Mesenchymal stem cell (in vitro differentiated cells and primary cell): ENCODE measurements around the gene FUT4.
"Not testable (repeated sequence)": the region's sequence is repeated elsewhere in the genome, so short reads cannot be mapped to it uniquely, and the experiment has no call there.

Source experiments
- DNase-seq: peaks from one replicate; pipeline ENCODE4 v3.0.0-alpha.2; 2013
- H2AFZ ChIP-seq: one replicate; pipeline ENCODE4 v1.6.1; 2013; ENCODE audit warnings: low read depth, mild to moderate bottlenecking, control low read depth, inconsistent platforms, low read length, moderate library complexity
- H2AK5ac ChIP-seq: 2 replicates; pipeline ENCODE4 v1.6.1; 2013; ENCODE audit warnings: low read length, moderate library complexity, mild to moderate bottlenecking, inconsistent platforms; ENCODE audit not compliant: severe bottlenecking
- H2BK120ac ChIP-seq: one replicate; pipeline ENCODE4 v1.6.1; 2013; ENCODE audit warnings: low read depth, mild to moderate bottlenecking, inconsistent platforms, low read length, moderate library complexity
- H2BK12ac ChIP-seq, 2 experiments: one replicate each; pipeline ENCODE4 v1.6.1; 2013; ENCODE audit warnings: inconsistent platforms in 2 of 2, low read length in 2 of 2, mild to moderate bottlenecking in 2 of 2, moderate library complexity in 2 of 2, control low read depth in 1 of 2
- H2BK15ac ChIP-seq: one replicate; pipeline ENCODE4 v1.6.1; 2013; ENCODE audit warnings: mild to moderate bottlenecking, low read depth, inconsistent platforms; ENCODE audit not compliant: poor library complexity, severe bottlenecking
- H2BK5ac ChIP-seq: 2 replicates; pipeline ENCODE4 v1.6.1; 2013; ENCODE audit warnings: low read depth, mild to moderate bottlenecking, low read length, control low read depth, inconsistent platforms; ENCODE audit not compliant: poor library complexity, severe bottlenecking
- H3K14ac ChIP-seq, 2 experiments: one replicate each; pipeline ENCODE4 v1.6.1; 2013; ENCODE audit warnings: inconsistent platforms in 2 of 2, low read length in 2 of 2, control low read depth in 1 of 2, mild to moderate bottlenecking in 1 of 2, moderate library complexity in 1 of 2
- H3K18ac ChIP-seq, 2 experiments: one replicate each; pipeline ENCODE4 v1.6.1; 2013; ENCODE audit warnings: inconsistent platforms in 2 of 2, low read length in 2 of 2, control low read depth in 1 of 2, low read depth in 1 of 2, mild to moderate bottlenecking in 1 of 2
- H3K23ac ChIP-seq, 2 experiments: one replicate each; pipeline ENCODE4 v1.6.1; 2013; ENCODE audit warnings: inconsistent platforms in 2 of 2, low read length in 2 of 2, mild to moderate bottlenecking in 2 of 2, moderate library complexity in 2 of 2, control low read depth in 1 of 2
- H3K27ac ChIP-seq: 2 replicates; pipeline ENCODE4 v1.5.1; 2013; ENCODE audit warnings: mild to moderate bottlenecking, moderate library complexity, low read length, control low read depth, inconsistent platforms; ENCODE audit not compliant: poor library complexity, severe bottlenecking
- H3K27me3 ChIP-seq, 2 experiments: 2 replicates each; pipeline versions ENCODE4 v1.6.1 to v1.7.0; 2013; ENCODE audit warnings: low read length in 2 of 2, mild to moderate bottlenecking in 2 of 2, moderate library complexity in 2 of 2, control low read depth in 1 of 2, inconsistent platforms in 1 of 2; ENCODE audit not compliant: control insufficient read depth in 1 of 2, insufficient read depth in 1 of 2
- H3K36me3 ChIP-seq, 2 experiments: 2 replicates each; pipeline versions ENCODE4 v1.6.1 to v1.7.0; 2013; ENCODE audit warnings: low read length in 2 of 2, control low read depth in 1 of 2, inconsistent platforms in 1 of 2, low read depth in 1 of 2, mild to moderate bottlenecking in 1 of 2; ENCODE audit not compliant: insufficient read depth in 2 of 2, control insufficient read depth in 1 of 2
- H3K4ac ChIP-seq, 2 experiments: one replicate each; pipeline ENCODE4 v1.6.1; 2013; ENCODE audit warnings: inconsistent platforms in 2 of 2, low read length in 2 of 2, mild to moderate bottlenecking in 2 of 2, moderate library complexity in 2 of 2, control low read depth in 1 of 2, low read depth in 1 of 2
- H3K4me1 ChIP-seq: 2 replicates; pipeline ENCODE4 v1.6.1; 2013; ENCODE audit warnings: low read depth, low read length, control low read depth; ENCODE audit not compliant: control insufficient read depth, insufficient read depth
- H3K4me2 ChIP-seq: 2 replicates; pipeline ENCODE4 v1.6.1; 2013; ENCODE audit warnings: low read length, mild to moderate bottlenecking, inconsistent platforms; ENCODE audit not compliant: poor library complexity, severe bottlenecking
- H3K4me3 ChIP-seq, 2 experiments: 2 replicates each; pipeline versions ENCODE4 v1.5.1 to v1.7.0; 2013; ENCODE audit warnings: low read length in 2 of 2, mild to moderate bottlenecking in 2 of 2, control low read depth in 1 of 2, low read depth in 1 of 2; ENCODE audit not compliant: insufficient read depth in 1 of 2
- H3K79me1 ChIP-seq: replicated peaks from 2 replicates; pipeline ENCODE4 v1.6.1; 2013; ENCODE audit warnings: mild to moderate bottlenecking, control low read depth, low read length, inconsistent platforms; ENCODE audit not compliant: poor library complexity, severe bottlenecking
- H3K9ac ChIP-seq: 2 replicates; pipeline ENCODE4 v1.7.0; 2013; ENCODE audit warnings: mild to moderate bottlenecking, low read length, moderate library complexity
- H3K9me3 ChIP-seq: 2 replicates; pipeline ENCODE4 v1.7.0; 2013; ENCODE audit warnings: mild to moderate bottlenecking, low read length; ENCODE audit not compliant: control insufficient read depth
- H4K8ac ChIP-seq: one replicate; pipeline ENCODE4 v1.6.1; 2013; ENCODE audit warnings: inconsistent platforms, mild to moderate bottlenecking, low read length, moderate library complexity
- H4K91ac ChIP-seq: one replicate; pipeline ENCODE4 v1.6.1; 2013; ENCODE audit warnings: mild to moderate bottlenecking, low read length, inconsistent platforms
- whole genome bisulfite sequencing: methylation state at CpG from one replicate; pipeline ENCODE4 v1.1.7; 2013; ENCODE audit warnings: mixed read lengths; 5-methylcytosine and 5-hydroxymethylcytosine counted together

Gene FUT4

GRCh38 chr11:94501522-94501921 lies 42.2 kb upstream of the FUT4 start:
- Histone ChIP-seq H2BK12ac (no peak overlapping the region), H3K14ac (no peak overlapping the region), H2BK5ac (no peak overlapping the region), H3K27me3 (no peaks in the 10 kb centered on the region), H3K4me2 (no peak overlapping the region), H2BK120ac (no peak overlapping the region), H3K4ac (no peak overlapping the region), H2AK5ac (no peak overlapping the region), H3K18ac (no peak overlapping the region), H3K23ac (no peak overlapping the region), H2AFZ (no peak overlapping the region), H2BK15ac (no peak overlapping the region), H4K91ac (no peak overlapping the region), H3K36me3 (peaks cover 4 to 51% of the 10 kb centered on the region in 2 experiments), H3K4me3 (no peak overlapping the region), H3K4me1 (no peaks in the 10 kb centered on the region), H4K8ac (no peak overlapping the region), H3K27ac (no peak overlapping the region), H3K79me1 (peaks cover 1% of the 10 kb centered on the region), H3K9me3 (no peaks in the 10 kb centered on the region), H3K9ac (no peak overlapping the region)
- DNase-seq = no peak
- no CpG with 5 or more reads among the region's 2 CpGs for WGBS

- Histone ChIP-seq H4K8ac (no peak overlapping the region), H3K79me1 (no peaks in the 10 kb centered on the region), H3K9ac (no peak overlapping the region), H3K27ac (no peak overlapping the region), H3K9me3 (no peaks in the 10 kb centered on the region), H3K27me3 (no peaks in the 10 kb centered on the region), H3K4me2 (no peak overlapping the region), H2BK120ac (no peak overlapping the region), H3K4me1 (no peaks in the 10 kb centered on the region), H2AK5ac (no peak overlapping the region), H3K23ac (no peak overlapping the region), H2BK15ac (no peak overlapping the region), H2AFZ (no peak overlapping the region), H3K18ac (no peak overlapping the region), H2BK12ac (no peak overlapping the region), H3K14ac (no peak overlapping the region), H3K4me3 (no peak overlapping the region), H3K4ac (no peak overlapping the region), H4K91ac (no peak overlapping the region), H2BK5ac (no peak overlapping the region), H3K36me3 (peaks cover 0 to 18% of the 10 kb centered on the region in 2 experiments)
- DNase-seq = peak; percentile 62
- no CpG with 5 or more reads among the region's 3 CpGs for WGBS
These were observed 38.9 kb upstream of the FUT4 start for GRCh38 chr11:94504689-94505293.

GRCh38 chr11:94506513-94506912 lies 37.2 kb upstream of the FUT4 start:
- not testable (repeated sequence) for H3K27ac ChIP-seq, H2AFZ ChIP-seq, H2BK15ac ChIP-seq, H3K4me3 ChIP-seq, H3K79me1 ChIP-seq, H3K4me1 ChIP-seq, H3K27me3 ChIP-seq, DNase-seq, H3K9ac ChIP-seq, H2AK5ac ChIP-seq, H3K36me3 ChIP-seq, H2BK120ac ChIP-seq, H3K14ac ChIP-seq, H3K4ac ChIP-seq, H3K9me3 ChIP-seq, H2BK12ac ChIP-seq, H2BK5ac ChIP-seq, H3K4me2 ChIP-seq, H3K18ac ChIP-seq, H4K8ac ChIP-seq, H3K23ac ChIP-seq, H4K91ac ChIP-seq
- 100% methylated on average over 3 of the region's 5 CpGs for WGBS

DNA sequence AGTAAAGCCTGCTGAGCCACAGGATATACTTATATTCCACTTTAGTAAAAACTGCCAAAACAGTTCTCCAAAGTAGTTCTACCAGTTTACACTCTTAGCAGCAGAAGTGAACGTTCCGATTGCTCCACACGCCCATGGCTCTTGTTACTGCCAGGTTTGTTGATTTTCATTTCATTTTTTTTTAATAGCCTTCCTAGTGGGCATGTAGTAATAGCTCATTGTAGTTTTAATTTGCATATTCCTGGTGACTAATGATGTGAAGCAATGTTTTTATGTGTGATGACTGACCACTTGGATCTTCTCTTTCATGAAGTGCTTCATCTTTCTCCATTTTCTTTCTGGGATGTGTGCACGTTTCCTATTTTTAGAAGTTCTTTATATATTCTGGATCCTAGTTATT lies 36.2 kb upstream of the FUT4 start:
- H3K27ac ChIP-seq = no peak overlapping the region
- 92% methylated on average over 3 of the region's 4 CpGs for WGBS
- H3K9me3 ChIP-seq = no peaks in the 10 kb centered on the region
- H3K4me2 ChIP-seq = no peak overlapping the region
- H2AK5ac ChIP-seq = no peak overlapping the region
- no peak overlapping the region for H2BK12ac ChIP-seq
- H4K91ac ChIP-seq = no peak overlapping the region
- H3K27me3 ChIP-seq = no peaks in the 10 kb centered on the region
- no peak overlapping the region for H2BK120ac ChIP-seq
- H3K4me3 ChIP-seq = no peak overlapping the region
- no peak overlapping the region for H3K9ac ChIP-seq
- no peak overlapping the region for H3K18ac ChIP-seq
- no peak overlapping the region for H2AFZ ChIP-seq
- H3K4me1 ChIP-seq = peaks cover 6% of the 10 kb centered on the region
- no peak overlapping the region for H3K14ac ChIP-seq
- H3K79me1 ChIP-seq = no peaks in the 10 kb centered on the region
- DNase-seq = peak; percentile 22
- no peak overlapping the region for H2BK15ac ChIP-seq
- no peak overlapping the region for H3K4ac ChIP-seq
- H3K23ac ChIP-seq = no peak overlapping the region
- no peaks in the 10 kb centered on the region for H3K36me3 ChIP-seq
- H4K8ac ChIP-seq = no peak overlapping the region
- H2BK5ac ChIP-seq = no peak overlapping the region
